ENCODE measurements around the gene DNAJC8.

DNAJC8 gene

DNA sequence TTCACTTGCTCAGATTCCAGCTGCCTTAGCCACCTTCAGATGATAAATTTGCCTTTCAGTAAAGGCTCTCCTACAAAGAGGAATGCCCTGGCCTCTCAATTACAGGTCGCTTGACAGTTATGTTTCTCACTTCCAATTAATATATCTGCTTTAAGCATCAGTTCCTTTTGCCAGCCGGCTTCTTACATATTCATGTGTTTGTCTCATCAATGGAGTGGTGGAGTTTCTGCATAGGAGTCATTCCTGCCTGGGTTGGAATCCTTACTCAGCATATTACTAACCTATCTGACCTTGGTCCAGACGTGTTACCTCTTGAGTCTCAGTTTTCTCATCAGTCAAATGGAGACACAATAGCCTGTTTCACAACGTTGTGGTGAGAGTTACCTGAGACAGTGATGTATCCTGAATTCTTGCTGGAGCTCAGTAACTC is 17.1 kb upstream of the DNAJC8 start:
- no peak for DNase-seq (ENCODE audit: low read depth)

DNA sequence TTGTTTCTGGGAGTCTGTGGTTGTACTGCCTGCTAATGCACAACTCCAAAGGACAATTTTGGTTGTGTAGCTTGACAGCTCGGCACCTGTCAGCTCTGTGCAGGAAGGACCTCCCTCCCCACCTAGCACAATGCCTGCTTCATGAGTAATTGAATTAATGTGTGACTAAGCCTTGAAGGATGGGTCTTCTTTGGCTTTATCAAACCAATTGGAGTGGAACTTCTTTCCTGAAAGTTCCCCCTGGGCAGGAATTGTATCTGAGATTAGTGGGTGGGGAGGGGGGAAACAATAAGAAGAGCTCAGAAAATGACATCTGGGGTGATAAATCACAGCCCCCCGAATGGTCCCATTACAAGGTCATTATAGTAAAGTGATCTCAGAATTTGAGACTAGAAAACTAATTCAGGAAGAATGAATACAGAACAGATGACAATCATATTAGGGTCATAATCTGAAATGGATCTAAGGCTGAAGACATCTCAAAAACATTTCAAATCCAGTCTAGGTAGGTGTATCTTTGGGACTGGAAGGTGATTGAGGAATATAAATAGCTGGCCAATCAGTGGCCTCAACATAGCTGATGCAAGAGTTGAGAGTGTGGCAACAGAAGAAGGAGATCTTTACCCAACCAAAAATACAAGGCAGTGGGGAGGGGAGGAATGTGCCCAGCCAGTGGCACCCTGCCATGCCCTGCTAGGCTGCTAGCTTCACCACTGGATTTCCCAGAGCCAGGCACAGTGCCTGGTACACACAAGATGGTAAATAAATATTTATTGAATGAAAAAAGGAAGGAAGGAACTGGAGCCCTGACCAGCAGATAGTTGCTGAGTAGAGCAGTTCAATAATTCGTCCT is 16.4 kb upstream of the DNAJC8 start:
- DNase-seq (ENCODE audit: low read depth), result no peak

DNA sequence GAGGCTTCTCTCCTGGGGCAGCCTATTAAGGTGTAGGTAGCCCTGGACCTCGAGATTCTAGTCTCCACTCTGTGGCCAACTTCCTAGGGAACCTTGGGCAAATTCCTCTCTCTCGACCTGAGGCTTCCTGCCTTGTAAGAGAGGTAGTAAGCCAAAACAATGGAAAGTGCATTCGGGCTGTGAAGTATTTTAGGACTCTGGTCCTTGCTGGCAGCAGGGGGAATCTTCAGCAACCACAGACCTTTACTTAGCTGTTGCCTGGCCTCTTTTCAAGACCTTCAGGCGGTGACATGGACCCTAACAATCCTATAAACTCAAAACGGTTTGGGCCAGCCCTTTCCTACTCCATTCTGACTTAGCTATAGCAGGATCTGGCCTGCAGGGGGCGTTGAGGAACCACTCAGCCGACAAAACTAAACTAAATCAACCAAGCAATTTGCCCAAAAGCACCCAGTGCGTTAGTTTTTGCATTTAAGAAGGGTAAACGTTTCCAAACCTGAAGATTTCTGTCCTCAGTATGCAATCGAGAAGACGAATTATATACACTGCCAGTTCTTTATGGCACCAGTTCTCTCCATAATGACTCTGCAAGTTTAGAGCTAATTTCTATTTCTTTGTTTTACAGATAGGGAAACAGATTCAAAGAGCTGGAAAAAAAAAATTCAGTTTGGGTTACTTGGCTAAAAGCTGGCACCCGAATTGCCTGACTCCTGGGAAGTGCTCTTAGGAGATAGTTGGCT is 15.6 kb upstream of the DNAJC8 start:
- DNase-seq (ENCODE audit: low read depth), result peak; percentile 74

DNA sequence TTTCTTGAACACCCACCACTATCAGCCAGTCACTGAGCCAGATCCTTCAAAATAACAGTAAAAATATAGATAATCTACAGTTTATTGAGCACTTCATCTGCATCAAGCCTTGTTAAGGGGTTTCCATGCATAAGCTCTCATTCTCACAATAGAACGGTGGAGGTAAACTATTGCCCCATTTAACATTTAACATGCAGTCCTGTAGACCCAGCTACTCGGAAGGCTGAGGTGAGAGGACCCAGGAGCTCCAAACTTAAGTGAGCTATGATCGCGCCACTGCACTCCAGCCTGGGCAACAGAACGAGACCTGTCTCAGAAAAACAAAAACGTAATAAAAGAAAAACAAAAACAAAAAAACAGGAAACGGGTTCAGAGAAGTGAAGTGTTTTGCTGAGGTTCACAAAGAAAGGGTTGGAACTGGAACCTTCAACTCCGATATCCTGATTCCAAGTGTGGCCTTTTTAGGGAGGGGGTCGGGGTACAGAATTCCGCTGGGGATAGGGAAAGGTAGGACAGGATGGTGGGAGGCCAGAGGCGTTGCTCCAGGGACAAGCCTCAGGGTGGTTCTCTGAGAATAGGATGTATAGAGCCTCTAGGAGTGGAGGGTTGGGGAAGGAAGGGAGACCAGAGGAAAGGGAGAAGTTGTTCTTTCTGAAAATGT is 14.9 kb upstream of the DNAJC8 start:
- DNase-seq (ENCODE audit: low read depth), result no peak

DNA sequence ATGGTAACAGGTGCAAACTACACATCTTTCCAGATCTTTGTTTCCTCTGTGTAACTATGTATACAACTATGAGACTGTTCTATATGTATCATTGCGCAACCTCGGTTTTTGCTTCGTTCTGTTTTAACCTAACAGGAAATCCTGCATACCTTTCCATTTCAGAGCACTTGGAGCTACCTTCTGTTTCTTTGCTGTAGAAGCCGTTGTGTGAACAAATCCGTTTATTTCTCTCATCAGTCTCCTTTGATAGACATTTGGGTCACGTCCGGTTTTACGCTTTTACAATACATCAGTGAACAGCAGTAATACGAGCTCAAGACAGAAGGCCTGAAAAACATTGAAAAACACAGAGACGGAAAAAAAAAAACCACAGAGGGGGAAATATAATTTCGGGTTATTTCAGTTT is 13.6 kb upstream of the DNAJC8 start:
- DNase-seq (ENCODE audit: low read depth), result no peak

DNA sequence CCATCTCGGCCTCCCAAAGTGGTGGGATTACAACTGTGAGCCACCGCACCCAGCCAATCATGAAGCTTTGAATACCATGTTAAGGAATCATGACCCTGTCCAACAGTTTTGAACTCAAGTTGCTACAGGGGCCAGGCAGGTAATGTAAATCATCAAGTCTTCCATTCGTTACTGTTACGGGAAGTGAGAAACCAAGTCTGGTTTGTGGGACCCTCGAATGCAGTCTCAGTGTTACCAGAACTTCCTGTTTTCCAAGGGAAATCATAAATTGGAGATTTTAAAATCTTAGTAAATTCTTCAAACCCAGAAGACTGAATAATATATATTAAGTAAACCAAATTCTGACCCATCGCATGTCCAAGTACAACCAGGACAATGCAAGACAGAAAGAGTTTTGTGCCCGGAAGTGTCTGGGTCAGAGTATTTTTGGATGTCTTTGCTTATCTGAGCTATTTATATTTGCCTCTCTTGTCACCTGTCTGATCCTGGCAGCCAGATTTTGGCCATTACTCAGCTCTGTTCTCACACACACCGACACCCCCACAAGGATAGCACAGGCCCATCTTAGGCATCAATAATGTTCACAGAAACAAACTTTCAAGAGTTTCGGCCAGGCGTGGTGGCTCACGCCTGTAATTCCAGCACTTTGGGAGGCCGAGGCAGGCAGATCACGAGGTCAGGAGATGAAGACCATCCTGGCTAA is 11.9 kb upstream of the DNAJC8 start:
- no peak for DNase-seq (ENCODE audit: low read depth)

DNA sequence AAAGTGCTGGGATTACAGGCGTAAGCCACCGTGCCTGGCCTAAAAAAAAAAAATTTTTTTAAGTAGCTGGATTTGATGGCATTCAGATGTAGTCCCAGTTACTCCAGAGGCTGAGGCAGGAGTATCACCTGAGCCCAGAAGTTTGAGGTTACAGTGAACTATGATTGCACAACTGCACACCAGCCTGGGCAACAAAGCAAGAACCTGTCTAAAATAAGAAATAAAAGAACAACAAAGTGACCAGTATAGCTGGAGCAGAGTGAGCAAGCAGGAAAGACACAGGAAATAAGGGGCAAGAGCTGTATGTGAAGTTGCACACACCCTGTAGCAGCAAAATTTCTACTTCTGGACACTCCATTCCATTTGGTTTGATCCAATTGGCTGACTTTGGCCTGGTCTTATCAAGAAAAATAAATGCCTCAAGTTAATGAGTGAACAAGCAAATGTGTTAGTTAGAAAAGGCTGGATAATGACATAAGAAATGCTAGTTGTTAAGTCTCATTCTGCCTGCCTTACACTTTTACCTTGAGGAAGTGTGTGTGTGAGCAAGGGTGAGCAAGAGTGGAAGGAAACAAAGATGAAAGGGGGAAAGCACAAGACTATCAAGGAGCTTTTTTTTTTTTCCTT is 11.0 kb upstream of the DNAJC8 start:
- no peak for DNase-seq (ENCODE audit: low read depth)

DNA sequence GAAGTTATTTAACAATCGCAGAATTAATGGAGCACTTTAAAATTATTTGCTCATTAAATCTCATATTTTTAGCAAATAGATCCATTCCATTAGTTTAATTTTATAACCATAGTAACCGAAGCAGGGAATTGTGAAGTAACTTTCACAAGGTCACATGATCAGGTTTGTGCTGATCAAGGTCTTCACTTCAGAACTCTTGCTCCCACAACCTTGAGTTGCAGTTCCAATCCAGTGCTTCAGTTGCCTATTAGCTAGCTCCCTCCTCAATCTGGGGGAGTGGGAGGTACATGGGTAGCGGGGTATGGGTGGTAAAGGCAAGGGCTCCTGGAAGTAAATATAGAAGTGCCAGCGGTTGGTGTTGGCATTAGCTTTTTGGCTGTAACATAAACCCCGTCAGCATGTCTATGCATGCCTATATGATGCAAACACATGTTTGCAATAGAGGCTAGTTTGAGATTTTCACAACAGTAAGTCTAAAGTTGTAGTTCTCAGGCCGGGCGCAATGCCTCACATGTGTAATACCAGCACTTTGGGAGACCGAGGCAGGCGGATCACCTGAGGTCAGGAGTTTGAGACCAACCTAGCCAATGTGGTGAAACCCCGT is 8.9 kb upstream of the DNAJC8 start:
- DNase-seq (ENCODE audit: low read depth), result no peak

DNA sequence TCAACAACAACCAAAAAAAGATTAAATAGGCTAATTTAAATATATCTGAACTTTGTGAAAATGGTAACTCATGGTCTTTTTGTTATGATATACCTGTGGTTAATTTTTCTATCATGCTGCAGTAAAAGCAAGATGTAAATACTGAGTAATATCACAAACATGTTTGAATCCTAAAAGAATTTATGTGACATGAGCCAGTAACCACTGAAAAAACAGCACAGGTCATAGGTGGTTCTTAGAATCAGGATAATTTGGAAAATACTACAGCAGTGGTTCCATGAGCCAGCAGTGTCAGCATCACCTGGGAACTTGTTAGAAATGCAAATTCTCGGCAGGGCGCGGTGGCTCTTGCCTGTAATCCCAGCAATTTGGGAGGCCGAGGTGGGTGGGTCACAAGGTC is 7.2 kb upstream of the DNAJC8 start:
- DNase-seq (ENCODE audit: low read depth), result no peak

DNA sequence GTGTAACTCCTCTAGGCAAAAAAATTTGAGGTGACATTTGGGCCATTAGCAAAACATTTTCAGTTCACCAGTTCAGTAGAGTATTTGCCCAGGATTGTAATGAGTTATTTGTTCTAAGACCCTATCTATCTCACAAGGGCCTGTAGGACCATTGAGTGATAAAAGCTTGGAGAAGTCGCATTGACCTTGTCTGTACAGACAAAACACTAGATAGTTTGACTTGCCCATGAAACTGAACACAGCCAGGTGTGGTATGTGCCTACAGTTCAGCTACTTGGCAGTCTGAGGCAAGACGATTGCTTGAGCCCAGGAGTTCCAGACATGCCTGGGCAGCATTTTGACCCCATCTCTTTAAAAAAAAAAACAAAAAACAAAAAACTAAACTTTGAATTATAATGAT is 6.2 kb upstream of the DNAJC8 start:
- no peak for DNase-seq (ENCODE audit: low read depth)

DNA sequence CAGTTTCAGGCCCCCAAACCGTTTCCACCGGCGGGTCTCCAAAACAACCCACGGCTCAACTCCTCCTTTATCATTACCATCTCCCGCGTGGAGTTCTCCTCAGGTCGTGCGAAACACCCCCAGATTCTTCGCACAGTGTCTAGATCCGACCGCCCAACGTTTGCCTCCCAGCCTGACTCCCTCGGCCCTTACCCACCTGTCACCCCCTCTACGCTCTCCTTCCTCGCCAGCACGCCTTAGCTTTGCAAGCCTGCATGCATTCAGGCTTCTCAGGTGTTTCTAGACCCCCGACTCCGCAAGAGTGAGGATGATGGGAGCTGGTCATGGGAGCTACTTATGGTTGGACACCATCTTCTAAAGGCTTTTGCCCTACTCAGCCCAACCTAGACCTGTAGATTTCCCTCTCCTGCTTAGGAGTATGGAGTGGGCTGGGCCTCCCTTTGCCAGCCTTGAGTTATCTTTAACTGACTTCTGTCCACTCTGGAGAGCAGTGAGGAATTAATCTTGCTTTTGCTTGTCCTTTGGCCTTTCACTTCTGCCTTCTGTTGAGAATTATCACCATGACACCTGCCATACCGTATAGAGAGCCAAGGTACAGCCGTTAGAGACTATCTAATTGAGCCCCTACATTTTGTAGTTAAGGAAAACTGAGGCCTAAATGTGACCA is 4.0 kb upstream of the DNAJC8 start:
- no peak for DNase-seq (ENCODE audit: low read depth)

DNA sequence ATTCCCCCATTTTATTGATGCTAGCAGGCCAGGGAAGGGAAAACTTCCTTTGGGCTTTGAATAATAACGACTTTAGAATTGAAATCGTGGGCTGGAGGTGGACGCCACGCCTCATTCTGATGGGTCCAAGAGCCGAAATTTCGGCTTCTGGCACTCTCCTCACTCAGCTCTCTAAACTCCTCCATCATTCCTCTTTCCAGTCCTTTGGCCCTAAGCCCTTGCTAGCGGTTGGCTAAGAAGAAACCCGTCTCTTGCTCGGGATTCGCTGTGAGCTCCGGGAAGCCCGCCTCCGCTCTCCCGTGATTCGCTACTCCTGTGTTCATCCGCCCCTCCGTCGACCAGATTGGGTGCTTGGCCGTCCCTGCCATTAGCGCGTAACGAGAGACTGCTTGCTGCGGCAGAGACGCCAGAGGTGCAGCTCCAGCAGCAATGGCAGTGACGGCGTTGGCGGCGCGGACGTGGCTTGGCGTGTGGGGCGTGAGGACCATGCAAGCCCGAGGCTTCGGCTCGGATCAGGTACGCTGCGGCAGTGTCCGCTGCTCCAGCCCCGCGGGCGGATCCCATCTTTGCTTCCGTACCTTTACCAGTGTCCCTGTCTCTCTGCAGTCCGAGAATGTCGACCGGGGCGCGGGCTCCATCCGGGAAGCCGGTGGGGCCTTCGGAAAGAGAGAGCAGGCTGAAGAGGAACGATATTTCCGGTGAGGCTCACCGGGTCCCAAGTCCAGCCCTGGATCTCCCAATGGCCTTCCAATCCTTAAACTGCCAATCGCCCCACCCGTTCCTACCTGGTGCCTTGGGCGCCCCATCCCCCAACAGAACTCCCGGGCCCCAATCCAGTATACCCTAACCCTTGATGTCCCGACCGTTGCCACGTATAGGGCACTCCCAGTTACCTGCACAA is 3.2 kb upstream of the DNAJC8 start, which contains the start of gene ATP5IF1:
Gene ATP5IF1, plus strand, starts transcription at position 370 of the 901 bp plus-strand sequence. Its CDS starts 60 bp downstream, at position 430.
- peak; percentile 92 for DNase-seq (ENCODE audit: low read depth)

DNA sequence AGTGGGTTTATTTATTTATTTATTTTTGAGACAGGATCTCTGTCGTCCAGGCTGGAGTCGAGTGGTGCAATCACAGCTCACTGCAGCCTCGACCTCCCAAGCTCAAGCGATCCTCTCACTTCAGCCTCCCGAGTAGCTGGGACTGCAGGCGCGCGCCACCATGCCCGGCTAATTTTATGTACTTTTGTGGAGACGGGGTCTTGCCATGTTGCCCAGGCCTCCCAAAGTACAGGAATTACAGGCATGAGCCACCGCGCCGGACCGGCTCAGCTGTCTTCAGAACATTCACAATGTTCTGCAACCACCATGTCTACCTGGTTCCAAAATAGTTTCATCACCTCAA is 406 bp upstream of the DNAJC8 start:
- DNase-seq (ENCODE audit: low read depth), result no peak

DNA sequence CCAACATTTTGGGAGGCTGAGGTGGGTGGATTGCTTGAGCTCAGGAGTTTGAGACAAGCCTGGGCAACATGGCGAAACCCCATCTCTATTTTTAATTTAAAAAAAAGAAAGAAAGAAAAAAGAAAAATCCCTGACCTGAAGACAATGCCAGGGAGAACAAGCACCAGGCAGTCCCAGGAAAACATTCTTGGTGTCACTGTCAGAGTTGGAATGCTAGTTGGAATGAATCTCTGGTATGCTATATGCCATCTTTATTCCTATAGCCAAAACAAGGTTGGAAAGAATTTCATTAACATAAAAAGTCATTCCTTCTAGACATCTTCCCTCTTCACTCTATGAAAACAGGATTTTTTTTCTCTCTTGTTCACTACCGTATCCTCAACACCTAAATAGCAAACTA is 2.8 kb downstream of the DNAJC8 start:
- no peak for DNase-seq (ENCODE audit: low read depth)

DNA sequence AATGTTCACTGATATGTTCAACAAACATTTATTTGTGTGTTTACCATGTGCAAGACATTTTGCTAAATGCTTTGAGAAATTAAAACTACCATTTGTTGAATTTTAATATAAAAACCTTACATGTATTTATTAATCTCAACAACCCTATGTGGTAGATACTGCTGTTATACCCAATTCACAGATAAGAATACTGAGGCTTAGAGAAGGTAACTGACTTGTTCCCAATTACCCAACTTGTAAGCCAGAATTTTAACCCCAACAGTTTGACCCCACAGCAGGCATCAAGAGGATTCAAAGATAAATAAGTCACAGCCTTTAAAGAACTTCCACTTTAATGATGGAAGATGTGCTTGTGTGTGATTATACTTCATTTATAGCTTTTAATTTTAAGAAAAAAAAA is 3.7 kb downstream of the DNAJC8 start:
- no peak for DNase-seq (ENCODE audit: low read depth)

DNA sequence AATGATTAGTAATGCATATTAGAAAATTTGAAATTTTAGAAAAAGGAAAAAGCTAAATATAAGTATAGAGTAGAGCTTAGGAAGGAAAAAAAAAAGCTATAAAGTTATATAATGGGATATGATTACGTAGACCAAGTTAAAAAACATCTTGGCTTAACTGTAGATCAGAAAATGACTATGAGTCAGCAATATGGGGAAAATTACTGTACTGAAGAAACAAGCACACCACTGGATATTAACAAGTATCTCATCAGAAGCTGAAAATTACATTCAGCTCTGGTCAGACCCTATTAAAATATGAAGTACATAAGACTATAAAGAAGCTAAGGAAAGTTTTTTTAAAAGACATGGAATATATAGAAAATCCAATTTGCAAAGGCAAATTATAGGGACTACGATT is 19.5 kb downstream of the DNAJC8 start:
- DNase-seq (ENCODE audit: low read depth), result no peak

DNA sequence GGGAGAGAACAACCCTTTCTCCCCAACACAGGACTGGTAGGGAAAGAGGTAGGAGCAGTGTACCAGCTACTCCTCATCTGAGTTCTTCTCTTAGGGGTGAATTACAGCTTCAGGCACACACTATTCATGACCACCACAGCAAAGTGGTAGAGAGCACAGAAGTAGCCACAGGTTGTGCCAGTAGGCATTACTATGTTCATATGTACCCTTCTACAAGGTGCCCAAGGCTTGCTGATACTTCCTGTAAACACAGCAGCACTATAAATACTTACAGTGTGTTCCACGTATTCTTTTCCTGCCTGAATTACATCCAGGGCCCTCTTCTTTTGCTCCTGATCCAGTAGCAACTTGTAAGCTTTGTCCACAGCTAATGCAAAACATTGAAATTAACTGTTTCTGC is 23.1 kb downstream of the DNAJC8 start:
- DNase-seq (ENCODE audit: low read depth), result no peak

DNA sequence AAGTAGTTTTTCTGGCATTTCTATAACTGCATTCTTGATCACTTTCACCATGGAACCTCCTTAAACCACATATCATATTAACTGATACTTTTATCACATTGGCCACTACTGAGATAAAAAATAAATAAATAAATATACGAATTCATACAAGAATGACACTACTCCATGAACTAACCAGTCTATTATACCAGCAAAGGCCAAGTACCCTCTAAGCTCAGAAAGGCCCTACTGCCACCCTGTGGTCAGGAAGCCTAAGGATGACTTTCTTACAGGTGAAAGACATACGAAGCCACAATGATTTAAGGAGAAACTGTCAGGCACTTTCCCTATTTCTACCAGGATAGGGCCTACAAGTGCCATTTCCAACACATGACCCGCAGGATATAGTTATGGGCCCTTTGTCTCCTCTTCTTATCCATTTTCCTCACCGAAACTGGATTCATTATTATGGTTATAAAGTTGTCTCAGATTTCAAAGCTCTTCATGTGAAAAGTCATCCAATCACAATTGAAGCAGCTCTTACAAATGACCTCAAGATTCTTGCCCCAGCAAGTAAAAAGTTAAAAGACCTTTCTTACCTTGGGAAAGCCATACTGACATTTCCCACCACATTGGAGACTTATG is 23.9 kb downstream of the DNAJC8 start:
- peak; percentile 39 for DNase-seq (ENCODE audit: low read depth)

DNA sequence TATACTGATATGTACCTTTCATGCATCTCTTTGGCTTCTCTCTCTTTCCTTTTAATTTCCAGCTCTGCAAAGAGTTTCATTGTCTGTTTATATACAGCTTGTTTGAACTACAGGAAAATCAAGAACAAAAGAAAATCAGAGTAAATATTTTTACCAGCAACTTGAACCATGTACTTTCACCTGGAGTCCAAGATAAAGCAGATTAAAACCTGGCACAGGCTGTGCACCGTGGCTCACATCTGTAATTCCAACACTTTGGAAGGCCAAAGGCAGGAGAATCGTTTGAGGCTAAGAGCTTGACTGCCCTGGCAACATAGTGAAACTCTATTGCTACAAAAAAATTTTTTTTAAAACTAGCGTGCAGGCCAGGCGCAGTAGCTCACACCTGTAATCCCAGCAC is 27.6 kb downstream of the DNAJC8 start:
- DNase-seq (ENCODE audit: low read depth), result no peak
